GM21515 (cell line): Measurements from ENCODE around the gene ZFY.

ENCODE experiments used
- ATAC-seq: cut with Tn5 transposase; IDR thresholded peaks from one replicate; pipeline ENCODE4 v1.9.1; 2021; ENCODE audit not compliant: unreplicated experiment

ZFY gene

DNA sequence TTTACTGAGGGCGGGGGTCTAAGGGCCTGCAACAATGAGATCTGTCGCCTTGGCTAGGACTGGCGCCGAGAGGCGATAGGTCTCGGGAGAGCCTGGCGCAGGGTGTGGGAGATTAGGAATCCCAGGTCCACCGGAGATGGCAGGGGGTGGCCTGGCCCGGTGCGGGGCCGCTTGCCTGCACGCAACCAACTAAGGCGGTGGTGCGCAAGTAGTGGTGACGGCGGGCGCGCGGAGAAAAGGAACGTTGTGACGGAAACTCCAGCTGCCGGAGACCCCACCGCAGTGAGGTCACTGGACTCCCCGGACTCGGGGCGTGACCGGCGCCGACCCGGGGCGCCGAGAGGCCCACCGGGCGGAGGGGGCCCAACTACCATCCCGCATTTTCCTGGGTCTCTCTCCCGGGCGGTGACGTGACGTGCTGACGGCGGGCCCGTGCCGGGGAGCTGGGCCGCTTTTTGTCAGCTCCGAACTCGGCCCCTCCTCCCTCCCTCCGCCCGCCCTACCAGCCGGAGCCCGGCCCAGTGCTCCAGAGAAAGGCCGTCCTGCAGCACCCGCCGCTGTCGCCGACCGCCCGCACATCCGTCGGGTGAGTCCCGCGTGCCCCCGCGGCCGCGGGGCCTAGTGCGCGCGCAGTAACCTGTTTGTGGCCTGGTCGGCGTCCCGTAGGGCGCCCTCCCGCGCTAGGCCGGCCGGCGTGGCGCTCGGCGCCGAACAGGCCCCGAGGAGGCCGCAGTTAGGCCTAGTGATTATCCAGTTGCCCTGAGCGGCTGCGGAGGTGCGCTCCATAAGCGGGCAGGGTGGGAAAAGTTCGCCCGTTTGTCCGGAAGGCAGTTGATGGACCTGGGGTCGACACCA lies at the start of gene ZFY:
TSS of gene ZFY (plus strand) at position 521 of the 855 bp plus-strand sequence. CDS start 18,556 bp downstream, outside the sequence.
- peak; percentile 33 for ATAC-seq

DNA sequence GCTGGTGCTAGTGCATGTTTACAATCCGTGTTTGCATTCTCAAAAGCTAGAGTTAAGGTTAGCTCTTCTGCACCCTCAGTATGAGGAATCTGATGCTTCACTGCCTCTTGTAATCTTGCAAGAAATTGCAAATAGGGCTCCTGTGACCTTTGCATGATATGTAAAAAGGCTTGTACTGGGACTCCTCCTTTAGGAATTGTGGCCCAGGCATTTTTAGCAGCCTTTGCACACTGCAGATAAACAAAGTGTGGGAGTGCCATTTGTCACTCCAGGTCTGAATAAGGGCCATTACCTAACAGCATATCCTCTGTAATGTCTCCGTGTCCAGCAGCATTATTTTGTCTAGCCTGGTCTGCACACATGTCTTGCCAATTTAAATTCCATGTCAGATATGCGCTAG lies 49.3 kb upstream of the ZFY start:
- no peak for ATAC-seq

DNA sequence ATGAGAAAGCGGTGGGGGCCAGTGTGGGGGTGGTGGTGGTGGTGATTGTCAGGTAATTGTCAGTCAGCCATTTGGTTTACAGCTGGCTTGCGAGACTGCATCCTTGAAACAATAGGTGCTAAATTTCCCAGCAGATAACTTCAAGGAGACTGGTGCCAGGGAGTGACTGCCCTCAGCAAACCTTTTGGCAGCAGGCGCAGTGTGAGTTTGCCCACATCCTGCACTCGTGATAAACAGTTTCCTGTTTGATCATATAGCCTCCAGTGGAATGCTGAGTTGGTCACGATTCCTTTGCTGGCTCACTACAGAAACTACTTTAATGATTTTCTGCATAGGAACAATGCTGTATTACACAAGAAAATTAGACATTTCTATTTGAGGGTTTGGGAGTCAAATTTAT lies 47.8 kb upstream of the ZFY start:
- ATAC-seq, result no peak

DNA sequence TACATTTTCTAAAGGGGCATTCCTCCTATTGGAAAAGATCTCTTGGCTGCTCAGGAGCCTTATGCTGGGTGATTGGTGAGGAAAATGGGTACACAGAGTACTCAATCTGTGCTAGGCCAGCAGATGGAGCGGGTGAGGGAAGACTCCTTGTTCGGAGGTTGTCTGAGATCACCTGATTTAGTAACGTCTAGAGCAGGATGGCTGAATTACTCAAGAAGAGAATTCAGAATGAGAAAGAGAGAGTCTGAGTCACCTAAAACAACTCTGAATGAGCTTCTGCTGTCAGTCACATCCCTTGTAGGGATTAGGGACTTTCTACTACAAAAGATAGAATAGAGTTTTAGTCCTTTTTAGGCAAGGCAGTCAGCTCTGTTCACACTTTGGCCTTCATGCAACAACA lies 47.2 kb upstream of the ZFY start:
- peak; percentile 75 for ATAC-seq

GRCh38 chrY:2893471-2893870 lies 41.7 kb upstream of the ZFY start:
- ATAC-seq, result no peak

DNA sequence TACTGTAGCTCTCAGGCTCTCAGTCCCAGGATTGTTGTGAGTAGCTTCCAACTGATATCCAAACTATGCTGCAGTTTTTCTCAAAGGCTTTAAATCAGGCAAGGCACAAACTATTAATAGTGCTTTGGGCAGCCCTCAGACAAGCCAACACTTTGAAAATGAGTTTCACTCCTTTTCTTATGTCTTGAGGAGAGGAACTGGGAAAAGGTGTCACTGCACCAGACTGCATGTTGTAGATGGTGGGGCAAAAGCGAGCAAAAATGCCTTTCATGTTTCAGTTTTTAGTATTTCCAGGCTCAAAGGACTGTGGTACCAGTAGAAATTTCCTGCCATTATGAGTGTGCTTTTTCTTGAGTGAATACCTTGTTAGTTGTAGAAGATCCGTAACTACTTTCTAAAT lies 39.1 kb upstream of the ZFY start:
- peak; percentile 76 for ATAC-seq

DNA sequence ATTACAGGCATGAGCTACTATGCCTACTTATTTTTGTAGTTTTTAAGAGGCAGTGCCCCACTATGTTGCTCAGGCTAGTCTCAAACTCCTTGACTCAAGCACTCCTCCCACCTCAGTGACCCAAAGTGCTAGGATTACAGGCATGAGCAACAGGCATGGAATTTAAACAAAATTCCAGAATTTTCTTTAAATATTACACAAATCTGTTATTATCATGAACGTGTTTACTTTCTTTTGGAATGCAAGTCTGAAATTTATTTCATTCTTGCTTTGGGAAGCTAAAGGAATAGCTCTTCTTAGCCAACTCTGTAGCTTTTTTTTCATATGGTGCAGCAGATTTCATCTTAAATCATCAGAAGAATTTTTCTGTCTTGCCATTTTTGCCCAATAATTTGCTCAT lies 27.8 kb upstream of the ZFY start:
- no peak for ATAC-seq

DNA sequence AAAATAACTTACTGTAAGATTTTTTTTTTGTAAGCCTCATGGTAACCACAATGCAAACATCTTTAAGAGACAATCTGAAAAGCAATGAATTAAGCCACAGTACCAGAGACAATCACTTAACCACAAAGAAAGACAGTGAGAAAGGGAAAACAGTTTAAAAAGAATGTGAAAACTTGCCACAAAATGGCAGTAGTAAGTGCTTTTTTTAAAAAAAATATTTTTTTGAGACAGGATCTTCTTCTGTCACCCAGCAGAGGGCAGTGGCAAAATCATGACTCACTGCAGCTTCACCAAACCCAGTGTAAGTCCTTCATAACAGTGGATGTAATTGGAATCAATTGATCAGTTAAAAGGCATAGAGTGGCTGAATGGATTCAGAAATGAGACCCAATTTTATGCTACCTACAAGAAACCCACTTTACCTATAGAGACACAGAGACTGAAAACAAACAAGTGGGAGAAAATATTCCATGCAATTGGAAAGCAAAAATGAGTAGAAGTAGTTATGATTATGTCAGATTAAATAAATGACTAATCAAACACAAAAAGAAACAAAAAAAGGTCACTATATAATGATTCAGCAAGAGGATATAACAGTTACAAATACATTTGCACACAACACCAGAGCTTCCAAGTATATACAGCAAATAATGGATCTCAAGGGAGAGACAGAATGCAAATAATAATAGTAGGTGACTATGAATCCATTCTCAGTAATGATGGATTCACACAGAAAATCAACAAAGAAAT lies 21.9 kb upstream of the ZFY start:
- ATAC-seq, result peak; percentile 56

DNA sequence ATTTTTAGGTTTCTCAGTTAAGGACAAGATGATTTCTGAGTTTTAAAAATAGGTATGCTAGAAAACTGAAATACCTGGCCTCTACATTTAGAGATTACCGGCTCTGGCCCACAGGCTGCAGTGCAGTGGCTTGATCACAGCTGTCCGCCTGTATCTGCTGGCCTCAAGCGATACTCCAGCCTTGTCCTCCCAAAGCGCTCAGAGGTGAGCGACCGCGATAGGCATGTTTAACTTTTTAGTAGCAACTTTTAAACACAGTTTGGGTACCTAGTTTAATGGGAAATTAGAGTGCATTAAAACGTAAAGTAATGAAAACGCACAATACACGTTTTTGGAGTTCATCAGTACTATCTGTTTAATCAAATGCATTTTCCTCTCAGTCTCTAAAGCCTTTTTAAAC lies 1.1 kb upstream of the ZFY start:
- no peak for ATAC-seq

DNA sequence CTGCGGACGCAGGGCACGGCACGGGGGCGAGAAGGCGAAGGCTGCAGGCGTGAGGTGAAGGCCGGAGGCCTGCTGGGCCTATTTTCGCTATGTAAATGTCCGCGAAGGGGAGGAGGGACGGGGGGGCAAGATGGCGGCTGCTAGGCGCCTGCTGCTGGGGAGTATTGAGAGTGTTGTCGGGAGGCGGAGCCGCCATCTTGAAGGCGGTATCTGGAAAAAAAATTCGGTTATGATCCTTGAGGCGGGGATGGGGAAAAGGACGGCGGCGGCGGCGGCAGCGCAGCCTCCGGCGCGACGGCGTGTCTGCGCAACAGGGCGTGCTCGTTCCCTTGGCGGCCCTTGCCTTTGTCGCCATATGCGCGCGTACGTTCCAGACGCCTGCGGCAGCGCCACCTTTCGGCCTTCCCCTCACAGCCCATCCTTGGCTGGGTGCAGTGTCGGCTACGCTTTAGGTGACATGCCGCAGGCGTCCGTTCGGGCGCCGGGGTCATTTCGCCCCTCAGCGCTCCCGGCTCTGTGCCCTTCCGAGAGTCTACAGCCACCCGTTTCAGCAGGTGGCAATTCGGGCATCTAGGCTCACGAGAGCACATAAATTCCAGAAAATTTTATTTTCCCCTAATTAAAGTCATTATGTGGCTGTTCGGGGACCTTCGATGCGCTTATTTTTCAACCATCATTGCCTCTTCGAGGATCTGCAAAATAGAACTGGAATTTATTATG lies 695 bp downstream of the ZFY start:
- ATAC-seq, result peak; percentile 69

DNA sequence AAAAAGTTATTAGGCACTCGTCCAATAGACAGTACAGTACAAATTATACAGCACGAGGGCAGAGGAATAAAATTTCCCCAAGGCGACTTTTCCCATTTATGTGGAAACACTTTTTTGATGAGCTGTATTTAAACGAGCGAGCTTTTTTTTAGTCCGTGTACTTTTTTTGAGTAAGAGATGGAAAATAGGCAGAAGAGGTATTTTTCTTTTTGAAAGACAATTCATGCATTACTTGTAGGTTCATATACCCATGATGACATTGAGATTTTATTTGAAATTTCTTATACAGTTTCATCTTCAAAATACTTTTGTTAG lies 1.2 kb downstream of the ZFY start:
- no peak for ATAC-seq

DNA sequence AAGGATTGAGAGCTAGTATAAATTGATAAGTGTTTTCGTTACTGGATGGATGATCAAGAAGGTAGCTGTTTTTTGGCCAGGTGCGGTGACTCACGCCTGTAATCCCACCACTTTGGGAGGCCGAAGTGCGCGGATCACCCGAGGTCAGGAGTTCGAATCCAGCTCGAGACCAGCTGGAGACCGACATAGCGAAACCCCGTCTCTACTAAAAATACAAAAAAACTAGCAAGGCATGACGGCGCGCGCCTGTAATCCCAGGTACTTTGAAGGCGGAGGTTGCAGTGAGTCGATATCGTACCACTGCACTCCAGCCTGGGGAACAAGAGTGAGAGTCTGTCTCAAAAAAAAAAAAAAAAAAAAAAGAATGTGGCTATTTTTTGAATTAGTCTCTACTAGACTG lies 2.0 kb downstream of the ZFY start:
- ATAC-seq, result no peak

DNA sequence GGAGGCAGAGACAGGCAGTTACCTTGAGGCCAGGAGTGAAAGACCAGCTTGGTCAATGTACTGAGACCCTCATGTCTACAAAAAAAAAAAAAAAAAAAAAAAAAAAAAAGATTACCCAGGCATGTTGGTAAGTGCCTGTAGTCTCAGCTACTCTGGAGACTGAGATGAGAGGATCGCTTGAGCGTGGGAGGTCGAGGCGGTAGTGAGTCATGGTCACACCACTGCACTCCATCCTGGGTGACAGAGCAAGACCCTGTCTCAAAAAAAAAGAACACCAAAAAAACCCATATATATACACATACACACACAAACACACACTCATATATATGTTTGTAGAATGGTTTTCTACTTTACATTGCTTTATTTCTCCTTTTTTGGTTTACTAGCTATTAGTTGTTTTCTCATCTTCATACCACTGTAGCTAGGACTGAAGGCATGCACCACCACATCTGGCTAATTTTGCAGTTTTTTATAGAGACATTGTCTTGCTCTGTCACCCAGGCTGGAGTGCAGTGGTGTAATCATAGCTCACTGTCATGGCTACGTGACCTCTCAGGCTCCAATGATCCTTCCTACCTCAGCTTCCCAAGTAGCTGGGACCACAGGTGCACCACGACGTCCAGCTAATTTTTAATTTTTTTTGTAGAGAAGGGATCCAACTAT lies 14.5 kb downstream of the ZFY start:
- ATAC-seq, result peak; percentile 68

DNA sequence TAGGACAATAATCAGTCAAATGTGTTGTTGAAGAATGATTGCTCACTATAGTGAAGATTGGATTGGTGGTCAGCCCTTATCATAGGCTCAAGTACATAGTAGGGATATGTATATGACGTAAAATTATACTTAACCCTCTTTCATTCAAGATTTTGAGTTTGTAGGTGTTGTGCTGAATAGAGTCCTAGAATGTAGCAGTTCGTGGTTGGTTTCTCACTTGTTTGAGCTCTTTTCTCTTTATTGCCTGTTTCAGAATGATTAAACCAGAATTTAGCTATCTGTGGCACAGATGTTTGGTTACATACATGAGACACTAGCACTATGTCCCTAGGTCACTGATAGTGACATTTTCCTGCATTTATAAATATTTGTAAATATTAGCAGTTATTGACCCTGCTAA lies 15.5 kb downstream of the ZFY start:
- no peak for ATAC-seq

- ATAC-seq, result no peak
Measured at GRCh38 chrY:2952912-2953311, 17.7 kb downstream of the ZFY start.

GRCh38 chrY:2954735-2955134 lies 19.6 kb downstream of the ZFY start:
- ATAC-seq, result no peak

- ATAC-seq, result no peak
Measured at GRCh38 chrY:2955561-2955960, 20.4 kb downstream of the ZFY start.

- no peak for ATAC-seq
Measured at GRCh38 chrY:2962061-2962460, 26.9 kb downstream of the ZFY start.

- no peak for ATAC-seq
Measured at GRCh38 chrY:2964814-2965213, 29.6 kb downstream of the ZFY start.

- no peak for ATAC-seq
Measured at GRCh38 chrY:2965629-2966028, 30.4 kb downstream of the ZFY start.

DNA sequence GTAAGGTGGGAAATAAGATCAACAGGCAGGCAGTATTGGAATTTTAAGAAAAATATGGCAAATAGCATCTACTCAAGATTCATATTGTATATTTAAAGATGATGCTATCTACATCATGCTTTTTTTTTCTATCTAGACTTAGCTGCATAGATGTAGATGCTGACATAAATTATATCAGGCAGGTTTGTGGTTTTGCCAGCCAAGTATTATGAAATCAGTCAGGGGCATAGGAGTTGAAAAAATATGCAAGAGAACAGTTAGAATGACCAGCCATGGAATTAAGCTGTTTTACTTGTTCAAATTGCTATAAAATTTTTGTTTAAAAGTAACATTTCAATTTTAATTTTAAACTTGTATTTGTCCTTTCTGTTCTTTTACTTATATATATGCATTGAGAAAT lies 34.4 kb downstream of the ZFY start:
- ATAC-seq, result no peak
